Gastrocnemius medialis (tissue), 4 donors: ENCODE data around the gene PRKAA2. TPM values are rescaled to one million over a fixed set of nuclear protein-coding genes. Genes with fewer than 3 reads are reported as not detected.
A peak's percentile ranks its signal among the peaks of the same experiment; 100 is the strongest.
"Not testable (repeated sequence)": the region's sequence is repeated elsewhere in the genome, so short reads cannot be mapped to it uniquely, and the experiment has no call there.

Experiments
- ATAC-seq, 2 donors: fragments of 150-250 bp; one replicate each; pipeline ENCODE4 v1.9.1; 2016
- DNase-seq, 2 donors: peaks; one replicate each; pipeline ENCODE4 v3.0.0-alpha.2; 2019
- H3K27ac ChIP-seq, 4 donors: fragments of 200-600 bp; sonication (generic); 1 replicate in 1 of 4; 2 replicates in 3 of 4; pipeline ENCODE4 v1.5.1; 2016 to 2018; ENCODE audit warnings: mild to moderate bottlenecking in 2 of 4, moderate library complexity in 1 of 4
- H3K27me3 ChIP-seq, 3 donors: fragments of 200-600 bp; sonication (generic) in 2 of 3; 1 replicate in 1 of 3; 2 replicates in 2 of 3; pipeline versions ENCODE4 v1.5.1 to v1.6.0; 2016 to 2019; ENCODE audit warnings: mild to moderate bottlenecking in 1 of 3, moderate library complexity in 1 of 3
- H3K36me3 ChIP-seq, 2 donors: fragments of 200-600 bp; sonication (generic) in 1 of 2; one replicate each; pipeline ENCODE4 v1.5.1; 2017 to 2018
- H3K4me1 ChIP-seq, 2 donors: fragments of 200-600 bp; sonication (generic) in 1 of 2; one replicate each; pipeline ENCODE4 v1.5.1; 2016 to 2017; ENCODE audit warnings: mild to moderate bottlenecking in 2 of 2
- H3K4me3 ChIP-seq, 4 donors: fragments of 200-600 bp; sonication (generic) in 3 of 4; 1 replicate in 1 of 4; 2 replicates in 3 of 4; pipeline ENCODE4 v1.5.1; 2016 to 2019; ENCODE audit warnings: mild to moderate bottlenecking in 2 of 4
- H3K9me3 ChIP-seq, 3 donors: fragments of 200-600 bp; sonication (generic) in 2 of 3; 1 replicate in 1 of 3; 2 replicates in 2 of 3; pipeline ENCODE4 v1.5.1; 2016 to 2019
- CTCF ChIP-seq, 5 experiments: fragments of 450-650 bp in 3 of 5; fragments of 200-600 bp in 2 of 5; sonication (generic) in 2 of 5; IDR thresholded peaks in 4 of 5; conservative IDR thresholded peaks in 1 of 5; 1 replicate in 4 of 5; 2 replicates in 1 of 5; pipeline ENCODE4 v1.5.1; 2016 to 2019; ENCODE audit warnings: antibody characterized with exemption in 5 of 5, mild to moderate bottlenecking in 3 of 5, moderate library complexity in 3 of 5
- POLR2A ChIP-seq, 2 donors: fragments of 450-650 bp; IDR thresholded peaks; one replicate each; pipeline ENCODE4 v1.6.1; 2017; ENCODE audit warnings: antibody characterized with exemption in 2 of 2, mild to moderate bottlenecking in 2 of 2, moderate library complexity in 2 of 2
- in situ Hi-C, 4 donors: fragments of 200-750 bp; cut with MboI; loops; one replicate each; pipeline versions ENCODE4 v1.15.0 to v1.8.0; 2017; ENCODE audit warnings: low sequenced_read_pairs in 4 of 4
- intact Hi-C: fragments of 100-400 bp; cut with DNase I; formaldehyde crosslinking; loops from one replicate; pipeline ENCODE4 v1.15.1; 2023; ENCODE audit warnings: low total_unique reads
- total RNA-seq, 4 donors: library from RNA; depleted of rRNA; stranded (reverse); fragments of >200 nt; gene quantifications; one replicate each; pipeline versions ENCODE4 v1.1.0 to v1.2.3, GENCODE V29; 2016

Gene PRKAA2
- 10 to 100 TPM; 24.6 to 78.6 (median 70.9) TPM for total RNA-seq

GRCh38 chr1:56644919-56645676 is at the start of gene PRKAA2:
Gene PRKAA2, plus strand, starts transcription at chr1:56645314. Its CDS starts 74 bp downstream, at chr1:56645388.
- H3K9me3 ChIP-seq, result no peaks in the 10 kb centered on the region
- peak; percentile 62 to 65 for ATAC-seq
- peaks cover 20 to 25% of the 10 kb centered on the region in 2 donors for H3K4me1 ChIP-seq
- in situ Hi-C loops (no loop called here), intact Hi-C loops (loop anchor here (5.0 kb wide), 5 partner anchors 62 to 288 kb away; partner anchors contain the start of genes FYB2 and PLPP3)
- no peak for TF ChIP-seq CTCF (IDR thresholded peaks at IDR 0.05 in 4 of 5, conservative IDR thresholded peaks at IDR 0.05 in 1 of 5)
- peak; percentile 62 to 66 for TF ChIP-seq POLR2A (IDR thresholded peaks at IDR 0.05)
- peak within 1 kb of the TSS; percentile 66 to 82 (median 68) for H3K4me3 ChIP-seq
- peak; percentile 18 to 53 for DNase-seq
- H3K27ac ChIP-seq, result peak within 1 kb of the TSS; percentile 87 to 94 (median 90)
- H3K36me3 ChIP-seq, result no peaks in the 10 kb centered on the region
- no peaks in the 10 kb centered on the region for H3K27me3 ChIP-seq

- H3K36me3 ChIP-seq, H3K27me3 ChIP-seq, H3K4me3 ChIP-seq, DNase-seq, intact Hi-C loops, H3K27ac ChIP-seq, H3K9me3 ChIP-seq, ATAC-seq, H3K4me1 ChIP-seq: not testable (repeated sequence)
- in situ Hi-C loops, result loop anchor here in 2 of 4 donors (25.0 kb wide), 3 partner anchors 908 to 1458 kb away; no protein-coding TSS in a partner anchor
Observed at GRCh38 chr1:56595397-56596191, 49.5 kb upstream of the PRKAA2 start.

GRCh38 chr1:56610097-56610496 is 35.0 kb upstream of the PRKAA2 start:
- H3K36me3 ChIP-seq, H3K4me1 ChIP-seq, DNase-seq, in situ Hi-C loops, H3K27me3 ChIP-seq, ATAC-seq, intact Hi-C loops, H3K4me3 ChIP-seq, H3K9me3 ChIP-seq, H3K27ac ChIP-seq: not testable (repeated sequence)

GRCh38 chr1:56610770-56611169 is 34.3 kb upstream of the PRKAA2 start:
- in situ Hi-C loops, H3K4me1 ChIP-seq, H3K27ac ChIP-seq, H3K27me3 ChIP-seq, ATAC-seq, H3K36me3 ChIP-seq, intact Hi-C loops, DNase-seq, H3K4me3 ChIP-seq, H3K9me3 ChIP-seq: not testable (repeated sequence)

GRCh38 chr1:56617141-56617540 is 28.0 kb upstream of the PRKAA2 start:
- no peaks in the 10 kb centered on the region for H3K4me1 ChIP-seq
- H3K36me3 ChIP-seq, result no peaks in the 10 kb centered on the region
- intact Hi-C loops, result no loop called here

More at GRCh38 chr1:56617141-56617540, 28.0 kb upstream of the PRKAA2 start:
- no peak for TF ChIP-seq CTCF (IDR thresholded peaks at IDR 0.05 in 4 of 5, conservative IDR thresholded peaks at IDR 0.05 in 1 of 5)
- no peak for TF ChIP-seq POLR2A (IDR thresholded peaks at IDR 0.05)
- no peak for ATAC-seq
- DNase-seq, result no peak
- Histone ChIP-seq H3K9me3 (no peaks in the 10 kb centered on the region), H3K27ac (no peak overlapping the region), H3K4me3 (no peak overlapping the region), H3K27me3 (no peaks in the 10 kb centered on the region)
- in situ Hi-C loops, result no loop called here
